GM13976 (cell line): Measurements from ENCODE around the gene CAMK1D.

Experiments used
- DNase-seq: peaks from one replicate; pipeline ENCODE4 v3.0.0; 2012; ENCODE audit warnings: low spot score
- CTCF ChIP-seq: IDR thresholded peaks from 2 replicates; pipeline ENCODE4 v1.5.1; 2012; ENCODE audit warnings: borderline replicate concordance, mild to moderate bottlenecking; ENCODE audit not compliant: insufficient read depth; ENCODE audit errors: extremely low read depth, missing control alignments, control extremely low read depth
- in situ Hi-C: fragments of 300-500 bp; cut with MboI; formaldehyde crosslinking; loops from one replicate; pipeline ENCODE4 v1.12.0; 2022; ENCODE audit warnings: low sequenced_read_pairs, mixed read lengths, inconsistent platforms; ENCODE audit not compliant: unreplicated experiment

The CAMK1D gene

DNA sequence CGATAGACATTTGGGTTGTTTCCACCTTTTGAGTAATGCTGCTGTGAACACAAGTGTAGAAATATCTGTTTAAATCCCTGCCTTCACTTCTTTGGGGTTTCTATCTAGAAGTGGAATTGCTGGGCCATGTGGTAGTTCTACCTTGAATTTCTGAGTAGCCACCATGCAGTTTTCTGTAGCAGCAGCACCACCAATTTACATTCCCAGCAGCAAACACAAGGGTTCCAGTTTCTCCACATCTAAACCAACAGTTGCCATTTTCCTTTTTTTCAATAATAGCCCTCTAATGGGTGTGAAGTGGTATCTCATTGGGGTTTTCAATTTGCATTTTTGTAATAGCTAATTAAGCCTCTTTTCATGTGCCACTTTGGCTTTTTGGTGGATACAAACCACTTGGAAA, 442.4 kb downstream of the CAMK1D start:
- in situ Hi-C loops = no loop called here
- TF ChIP-seq CTCF = no peak
- no peak for DNase-seq

DNA sequence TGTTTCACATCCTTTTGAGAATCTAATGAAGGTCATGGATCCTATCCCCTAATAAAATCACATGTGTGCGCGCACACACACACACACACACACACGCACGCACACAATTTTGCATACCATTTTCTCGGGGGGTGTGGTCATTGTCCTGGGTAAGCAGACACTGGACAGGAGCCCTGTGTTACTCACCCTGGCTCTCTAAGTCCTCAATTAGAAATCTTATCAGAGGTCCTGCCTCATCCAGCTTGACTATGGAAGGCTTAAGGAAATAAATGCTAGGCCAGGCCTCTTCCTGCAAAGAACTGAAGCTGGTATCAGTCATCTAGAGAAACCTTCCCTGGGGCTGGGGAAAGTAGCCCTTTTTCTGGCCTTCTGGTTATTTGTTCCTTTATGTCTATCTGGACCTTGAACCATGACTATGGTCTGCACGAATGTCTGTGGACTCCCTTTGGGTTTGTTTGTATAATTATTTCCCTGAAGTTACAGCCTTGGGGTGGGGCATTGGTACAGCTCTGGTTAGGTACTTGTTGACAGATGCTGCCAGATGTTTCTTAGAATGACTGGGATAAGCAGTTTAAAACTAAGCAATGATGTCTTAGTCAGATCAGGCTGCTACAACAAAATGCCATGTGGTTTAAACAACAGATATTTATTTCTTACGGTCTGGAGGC, 443.7 kb downstream of the CAMK1D start:
- in situ Hi-C loops = no loop called here
- DNase-seq = no peak
- TF ChIP-seq CTCF = no peak

- DNase-seq = no peak
- no peak for TF ChIP-seq CTCF
- in situ Hi-C loops = no loop called here
Measured at GRCh38 chr10:12795315-12796110, 446.2 kb downstream of the CAMK1D start.

- DNase-seq = no peak
- in situ Hi-C loops = no loop called here
- TF ChIP-seq CTCF = no peak
Measured at GRCh38 chr10:12796401-12797160, 447.2 kb downstream of the CAMK1D start.

DNA sequence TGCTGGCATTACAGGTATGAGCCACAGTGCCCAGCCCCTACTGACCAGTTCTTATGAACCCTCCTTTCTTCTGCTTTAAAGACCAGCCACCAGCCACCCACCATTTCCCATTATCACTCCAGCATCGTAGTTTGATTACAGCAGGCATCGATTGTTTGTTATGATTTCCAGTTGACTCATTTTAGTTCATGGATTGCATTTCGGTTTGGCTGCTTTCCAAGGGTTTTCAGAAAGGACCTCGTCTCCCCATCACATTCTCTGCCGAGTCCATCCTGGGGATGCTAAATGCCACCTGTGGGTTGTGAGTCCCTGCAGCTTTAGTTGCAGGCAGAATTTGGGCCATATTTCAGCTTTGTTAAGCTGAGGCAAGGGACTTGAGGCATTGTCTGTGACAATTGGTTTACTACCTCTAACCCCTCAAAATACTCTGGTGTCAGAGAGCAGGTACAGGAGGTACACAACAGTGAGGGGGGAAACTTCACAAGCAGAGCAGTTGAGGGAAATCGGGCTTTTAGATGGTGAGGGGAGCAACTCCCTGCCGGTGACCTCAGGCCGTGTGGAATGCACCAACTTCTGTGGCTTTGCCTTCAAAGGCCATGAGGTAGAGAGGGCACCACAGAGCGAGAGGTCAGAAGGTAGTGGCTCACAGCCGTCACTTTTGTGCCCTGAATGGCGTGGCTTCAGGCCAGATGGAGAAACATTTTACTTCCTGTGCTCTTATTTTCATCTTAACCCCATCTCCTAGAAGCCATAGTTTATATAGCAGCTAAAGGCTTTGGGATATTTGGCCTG, 448.3 kb downstream of the CAMK1D start:
- no peak for DNase-seq
- in situ Hi-C loops = no loop called here
- no peak for TF ChIP-seq CTCF

- in situ Hi-C loops = no loop called here
- DNase-seq = no peak
Measured at GRCh38 chr10:12799144-12799543, 449.8 kb downstream of the CAMK1D start.

More at GRCh38 chr10:12799144-12799543, 449.8 kb downstream of the CAMK1D start:
- no peak for TF ChIP-seq CTCF
